ENCODE measurements around the gene CNPY4.
"Not testable (repeated sequence)": the region's sequence is repeated elsewhere in the genome, so short reads cannot be mapped to it uniquely, and the experiment has no call there.

DNA sequence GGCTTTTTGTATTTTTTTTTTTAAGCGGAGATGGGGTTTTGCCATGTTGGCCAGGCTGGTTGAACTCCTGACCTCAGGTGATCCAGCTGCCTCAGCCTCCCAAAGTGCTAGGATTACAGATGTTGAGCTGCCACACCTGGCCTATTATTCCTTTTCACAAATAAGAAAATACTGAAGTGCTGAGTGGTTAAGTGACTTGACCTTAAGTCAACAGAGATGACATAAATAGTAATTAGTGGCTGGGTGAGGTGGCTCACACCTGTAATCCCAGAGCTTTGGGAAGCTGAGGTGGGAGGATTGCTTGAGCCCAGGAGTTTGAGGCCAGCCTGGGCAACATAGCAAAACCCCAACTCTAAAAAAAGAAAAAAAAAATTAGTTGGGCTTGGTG lies 10.8 kb downstream of the CNPY4 start:
- TF ChIP-seq, protein P1, sequence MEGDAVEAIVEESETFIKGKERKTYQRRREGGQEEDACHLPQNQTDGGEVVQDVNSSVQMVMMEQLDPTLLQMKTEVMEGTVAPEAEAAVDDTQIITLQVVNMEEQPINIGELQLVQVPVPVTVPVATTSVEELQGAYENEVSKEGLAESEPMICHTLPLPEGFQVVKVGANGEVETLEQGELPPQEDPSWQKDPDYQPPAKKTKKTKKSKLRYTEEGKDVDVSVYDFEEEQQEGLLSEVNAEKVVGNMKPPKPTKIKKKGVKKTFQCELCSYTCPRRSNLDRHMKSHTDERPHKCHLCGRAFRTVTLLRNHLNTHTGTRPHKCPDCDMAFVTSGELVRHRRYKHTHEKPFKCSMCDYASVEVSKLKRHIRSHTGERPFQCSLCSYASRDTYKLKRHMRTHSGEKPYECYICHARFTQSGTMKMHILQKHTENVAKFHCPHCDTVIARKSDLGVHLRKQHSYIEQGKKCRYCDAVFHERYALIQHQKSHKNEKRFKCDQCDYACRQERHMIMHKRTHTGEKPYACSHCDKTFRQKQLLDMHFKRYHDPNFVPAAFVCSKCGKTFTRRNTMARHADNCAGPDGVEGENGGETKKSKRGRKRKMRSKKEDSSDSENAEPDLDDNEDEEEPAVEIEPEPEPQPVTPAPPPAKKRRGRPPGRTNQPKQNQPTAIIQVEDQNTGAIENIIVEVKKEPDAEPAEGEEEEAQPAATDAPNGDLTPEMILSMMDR (conservative IDR thresholded peaks at IDR 0.05; ENCODE audit: low read length) = not testable (repeated sequence)
- TF ChIP-seq EZH2phosphoT487 (IDR thresholded peaks at IDR 0.05; ENCODE audit: borderline replicate concordance, low read depth, low read length) = not testable (repeated sequence)

Measured in OCI-LY7 (cell line).